ENCODE data around the gene IGSF21.

- TF ChIP-seq CTCF (IDR thresholded peaks at IDR 0.05) (no peak), EP300 (IDR thresholded peaks at IDR 0.05) (no peak), POLR2A (IDR thresholded peaks at IDR 0.05) (no peak)
Observed at GRCh38 chr1:18380288-18380687, 272.7 kb downstream of the IGSF21 start.

All from tibial nerve (tissue), 4 donors.